GM15510 (cell line): ENCODE results near the gene CEP83.

ENCODE experiments used
- POLR2A ChIP-seq: IDR thresholded peaks from 3 replicates; pipeline ENCODE4 v1.6.1; 2011; ENCODE audit warnings: borderline replicate concordance; ENCODE audit not compliant: insufficient read length; ENCODE audit errors: extremely low read depth

Gene CEP83

GRCh38 chr12:94458877-94459727, 565 bp downstream of the CEP83 start:
- TF ChIP-seq POLR2A: no peak

GRCh38 chr12:94457311-94457710, 2.4 kb downstream of the CEP83 start:
- TF ChIP-seq POLR2A: no peak

GRCh38 chr12:94445662-94446061, 14.0 kb downstream of the CEP83 start:
- TF ChIP-seq POLR2A: no peak

GRCh38 chr12:94437303-94437702, 22.4 kb downstream of the CEP83 start:
- TF ChIP-seq POLR2A: no peak

GRCh38 chr12:94435511-94435927, 24.1 kb downstream of the CEP83 start:
- TF ChIP-seq POLR2A: no peak

GRCh38 chr12:94434171-94434570, 25.5 kb downstream of the CEP83 start:
- no peak for TF ChIP-seq POLR2A

- TF ChIP-seq POLR2A: no peak
Observed at GRCh38 chr12:94433744-94434143, 25.9 kb downstream of the CEP83 start.

GRCh38 chr12:94430304-94430703, 29.4 kb downstream of the CEP83 start:
- no peak for TF ChIP-seq POLR2A

GRCh38 chr12:94429633-94430032, 30.0 kb downstream of the CEP83 start:
- no peak for TF ChIP-seq POLR2A

- no peak for TF ChIP-seq POLR2A
Observed at GRCh38 chr12:94429191-94429590, 30.5 kb downstream of the CEP83 start.

GRCh38 chr12:94427501-94428381, 31.9 kb downstream of the CEP83 start:
- TF ChIP-seq POLR2A: no peak

- no peak for TF ChIP-seq POLR2A
Observed at GRCh38 chr12:94426049-94426448, 33.6 kb downstream of the CEP83 start.

GRCh38 chr12:94421868-94422740, 37.6 kb downstream of the CEP83 start:
- no peak for TF ChIP-seq POLR2A

GRCh38 chr12:94418517-94418916, 41.1 kb downstream of the CEP83 start:
- no peak for TF ChIP-seq POLR2A
